ENCODE data around the gene CAMK2B.

- TF ChIP-seq CTCF (IDR thresholded peaks at IDR 0.05) (no peak), POLR2A (IDR thresholded peaks at IDR 0.05) (no peak)
Observed at GRCh38 chr7:44329081-44329480, 3.7 kb upstream of the CAMK2B start.

Measured in thyroid gland (tissue), 4 donors.